ENCODE results near the gene CDC42BPB. TPM values are rescaled to one million over a fixed set of nuclear protein-coding genes. Genes with fewer than 3 reads are reported as not detected.

CDC42BPB gene
- polyA plus RNA-seq, 1 of the 3 experiments (the other 2 are of a cell fraction), result 61.6 TPM

DNA sequence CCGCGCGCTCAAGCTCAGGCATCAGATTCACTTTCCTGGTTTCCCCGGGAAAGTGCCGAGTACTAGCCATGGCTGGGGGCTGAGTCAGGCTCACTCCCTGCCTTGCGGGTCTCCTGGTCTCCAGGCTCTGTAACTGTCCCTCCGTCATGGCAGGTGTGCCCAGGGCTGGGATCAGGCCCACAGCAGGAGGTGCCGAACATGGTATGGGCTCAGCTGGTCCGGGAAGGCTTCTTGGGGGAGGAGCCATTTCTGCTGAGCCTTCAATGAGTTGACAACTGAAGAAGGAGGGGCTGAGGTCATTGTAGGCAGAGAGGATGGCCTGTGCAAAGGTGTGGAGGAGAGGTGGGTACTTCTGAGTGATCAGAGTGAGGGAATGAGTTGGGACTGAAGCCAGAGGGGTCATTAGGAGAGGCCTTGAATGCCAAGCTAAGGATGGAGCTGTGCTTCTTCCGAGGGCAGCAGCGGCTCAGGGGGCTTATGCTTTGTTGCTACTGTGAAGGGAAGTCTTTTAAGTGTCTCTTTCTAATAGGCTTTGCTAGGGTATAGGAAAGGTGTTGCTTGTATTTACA lies 37.9 kb upstream of the CDC42BPB start (continued):
- TF ChIP-seq, protein P1, sequence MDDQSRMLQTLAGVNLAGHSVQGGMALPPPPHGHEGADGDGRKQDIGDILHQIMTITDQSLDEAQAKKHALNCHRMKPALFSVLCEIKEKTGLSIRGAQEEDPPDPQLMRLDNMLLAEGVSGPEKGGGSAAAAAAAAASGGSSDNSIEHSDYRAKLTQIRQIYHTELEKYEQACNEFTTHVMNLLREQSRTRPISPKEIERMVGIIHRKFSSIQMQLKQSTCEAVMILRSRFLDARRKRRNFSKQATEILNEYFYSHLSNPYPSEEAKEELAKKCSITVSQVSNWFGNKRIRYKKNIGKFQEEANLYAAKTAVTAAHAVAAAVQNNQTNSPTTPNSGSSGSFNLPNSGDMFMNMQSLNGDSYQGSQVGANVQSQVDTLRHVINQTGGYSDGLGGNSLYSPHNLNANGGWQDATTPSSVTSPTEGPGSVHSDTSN (IDR thresholded peaks at IDR 0.05), result no peak
- TF ChIP-seq, protein P2, sequence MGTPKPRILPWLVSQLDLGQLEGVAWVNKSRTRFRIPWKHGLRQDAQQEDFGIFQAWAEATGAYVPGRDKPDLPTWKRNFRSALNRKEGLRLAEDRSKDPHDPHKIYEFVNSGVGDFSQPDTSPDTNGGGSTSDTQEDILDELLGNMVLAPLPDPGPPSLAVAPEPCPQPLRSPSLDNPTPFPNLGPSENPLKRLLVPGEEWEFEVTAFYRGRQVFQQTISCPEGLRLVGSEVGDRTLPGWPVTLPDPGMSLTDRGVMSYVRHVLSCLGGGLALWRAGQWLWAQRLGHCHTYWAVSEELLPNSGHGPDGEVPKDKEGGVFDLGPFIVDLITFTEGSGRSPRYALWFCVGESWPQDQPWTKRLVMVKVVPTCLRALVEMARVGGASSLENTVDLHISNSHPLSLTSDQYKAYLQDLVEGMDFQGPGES (IDR thresholded peaks at IDR 0.05; ENCODE audit: low read depth, low read length), result no peak
- TF ChIP-seq RXRA (IDR thresholded peaks at IDR 0.05; ENCODE audit: borderline replicate concordance, low read depth), result no peak
- TF ChIP-seq, protein P3, sequence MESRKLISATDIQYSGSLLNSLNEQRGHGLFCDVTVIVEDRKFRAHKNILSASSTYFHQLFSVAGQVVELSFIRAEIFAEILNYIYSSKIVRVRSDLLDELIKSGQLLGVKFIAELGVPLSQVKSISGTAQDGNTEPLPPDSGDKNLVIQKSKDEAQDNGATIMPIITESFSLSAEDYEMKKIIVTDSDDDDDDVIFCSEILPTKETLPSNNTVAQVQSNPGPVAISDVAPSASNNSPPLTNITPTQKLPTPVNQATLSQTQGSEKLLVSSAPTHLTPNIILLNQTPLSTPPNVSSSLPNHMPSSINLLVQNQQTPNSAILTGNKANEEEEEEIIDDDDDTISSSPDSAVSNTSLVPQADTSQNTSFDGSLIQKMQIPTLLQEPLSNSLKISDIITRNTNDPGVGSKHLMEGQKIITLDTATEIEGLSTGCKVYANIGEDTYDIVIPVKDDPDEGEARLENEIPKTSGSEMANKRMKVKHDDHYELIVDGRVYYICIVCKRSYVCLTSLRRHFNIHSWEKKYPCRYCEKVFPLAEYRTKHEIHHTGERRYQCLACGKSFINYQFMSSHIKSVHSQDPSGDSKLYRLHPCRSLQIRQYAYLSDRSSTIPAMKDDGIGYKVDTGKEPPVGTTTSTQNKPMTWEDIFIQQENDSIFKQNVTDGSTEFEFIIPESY (IDR thresholded peaks at IDR 0.05; ENCODE audit: borderline replicate concordance, low read depth), result no peak
- no peak for TF ChIP-seq GABPA (IDR thresholded peaks at IDR 0.05; ENCODE audit: low read depth)
- TF ChIP-seq NFIC (IDR thresholded peaks at IDR 0.05; ENCODE audit: borderline replicate concordance), result no peak
- TF ChIP-seq RCOR1 (IDR thresholded peaks at IDR 0.05; ENCODE audit: low read length), result no peak
- TF ChIP-seq, protein P4, sequence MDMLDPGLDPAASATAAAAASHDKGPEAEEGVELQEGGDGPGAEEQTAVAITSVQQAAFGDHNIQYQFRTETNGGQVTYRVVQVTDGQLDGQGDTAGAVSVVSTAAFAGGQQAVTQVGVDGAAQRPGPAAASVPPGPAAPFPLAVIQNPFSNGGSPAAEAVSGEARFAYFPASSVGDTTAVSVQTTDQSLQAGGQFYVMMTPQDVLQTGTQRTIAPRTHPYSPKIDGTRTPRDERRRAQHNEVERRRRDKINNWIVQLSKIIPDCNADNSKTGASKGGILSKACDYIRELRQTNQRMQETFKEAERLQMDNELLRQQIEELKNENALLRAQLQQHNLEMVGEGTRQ (IDR thresholded peaks at IDR 0.05; ENCODE audit: borderline replicate concordance, low read depth, low read length), result no peak
- TF ChIP-seq, protein P5, sequence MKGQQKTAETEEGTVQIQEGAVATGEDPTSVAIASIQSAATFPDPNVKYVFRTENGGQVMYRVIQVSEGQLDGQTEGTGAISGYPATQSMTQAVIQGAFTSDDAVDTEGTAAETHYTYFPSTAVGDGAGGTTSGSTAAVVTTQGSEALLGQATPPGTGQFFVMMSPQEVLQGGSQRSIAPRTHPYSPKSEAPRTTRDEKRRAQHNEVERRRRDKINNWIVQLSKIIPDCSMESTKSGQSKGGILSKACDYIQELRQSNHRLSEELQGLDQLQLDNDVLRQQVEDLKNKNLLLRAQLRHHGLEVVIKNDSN (IDR thresholded peaks at IDR 0.05; ENCODE audit: borderline replicate concordance, low read depth), result no peak

DNA sequence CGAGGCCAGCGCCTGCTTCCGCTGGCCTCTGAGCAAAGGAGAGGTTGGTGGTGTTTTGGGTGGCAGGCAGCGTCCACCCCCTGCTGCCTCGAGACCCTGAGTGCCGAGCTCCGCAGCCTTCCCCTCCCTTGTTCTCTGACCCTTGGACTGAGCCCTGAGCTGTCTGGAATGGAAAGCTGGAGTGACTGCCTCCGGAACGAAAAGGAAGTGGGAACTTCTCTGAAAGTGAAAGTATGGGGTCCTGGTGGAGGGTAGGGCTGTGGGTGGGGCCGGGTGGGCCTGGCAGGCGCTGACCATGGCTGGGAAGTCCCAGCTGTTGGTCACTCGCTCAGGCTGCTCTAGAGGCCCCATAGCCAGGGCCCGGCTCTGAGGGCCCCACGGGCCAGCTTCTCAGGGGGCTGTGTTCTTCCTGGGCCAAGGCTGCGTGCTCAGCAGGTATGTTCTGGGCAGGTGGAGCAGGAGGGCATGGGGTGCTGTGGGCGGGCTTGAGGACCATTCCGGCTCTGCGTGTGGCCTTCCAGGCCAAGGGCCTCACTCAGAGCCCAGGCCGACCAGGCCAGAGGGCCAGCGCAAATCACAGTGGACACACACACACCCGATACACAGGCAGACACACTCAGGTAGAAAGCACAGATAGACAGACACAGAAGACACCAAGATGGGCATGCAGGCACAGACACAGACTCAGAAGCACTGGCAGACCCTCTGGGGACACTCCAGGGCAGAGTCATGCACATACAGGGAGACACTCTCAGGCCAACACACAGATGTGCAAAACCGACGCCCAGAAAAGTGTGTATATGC lies 37.3 kb upstream of the CDC42BPB start, which contains the start of gene EXOC3L4:
Gene EXOC3L4 (plus strand): TSS at position 320 of the 804 bp plus-strand sequence. CDS start 5,495 bp downstream, outside the sequence.
- no peaks in the 10 kb centered on the region for H3K36me3 ChIP-seq (replicated peaks in 1 of 2; ENCODE audit: control insufficient read depth in 1 of 2, insufficient read depth in 2 of 2, low read length in 1 of 2)
- no peak for TF ChIP-seq ELF1 (IDR thresholded peaks at IDR 0.05)
- no peaks in the 10 kb centered on the region for H3K9me2 ChIP-seq
- no peak within 1 kb of the TSS for H3K27ac ChIP-seq (ENCODE audit: low read depth in 2 of 2, low read length in 1 of 2)
- H3K4me3 ChIP-seq (ENCODE audit: low read depth in 2 of 2, low read length in 1 of 2), result no peak within 1 kb of the TSS
- no peak within 1 kb of the TSS for H3K4me2 ChIP-seq
- no peak for DNase-seq
- no peaks in the 10 kb centered on the region for H3K27me3 ChIP-seq (ENCODE audit: insufficient read depth)
- no peaks in the 10 kb centered on the region for H3K9me3 ChIP-seq
- H3F3A ChIP-seq (replicated peaks; ENCODE audit: insufficient read depth), result peaks cover 4% of the 10 kb centered on the region
- H2AFZ ChIP-seq (ENCODE audit: low read depth), result no peak within 1 kb of the TSS
- WGBS (ENCODE audit: low lambda C conversion rate), result 91% methylated on average over 6 of the region's 23 CpGs
- H3K9ac ChIP-seq, result no peak within 1 kb of the TSS
- no peaks in the 10 kb centered on the region for H3K79me2 ChIP-seq (ENCODE audit: insufficient read depth)
- ChIA-PET CTCF (interaction anchor here (0.7 to 3.6 kb wide), 4 partner anchors 11 to 368 kb away, joined by 3 to 46 read pairs (median 3); no protein-coding TSS in a partner anchor), POLR2A (no interaction called here)
- H3K4me1 ChIP-seq (ENCODE audit: control insufficient read depth in 1 of 2, insufficient read depth in 2 of 2, low read depth in 1 of 2, low read length in 1 of 2), result peaks cover 0 to 4% of the 10 kb centered on the region in 2 experiments; a peak in 1 of 4 replicates
- no peaks in the 10 kb centered on the region for H4K20me1 ChIP-seq (ENCODE audit: insufficient read depth)
